Measurements from ENCODE around the gene MDK.

- TF ChIP-seq CTCF (IDR thresholded peaks at IDR 0.05) (no peak), EP300 (IDR thresholded peaks at IDR 0.05; ENCODE audit: low read depth) (no peak)
Observed at GRCh38 chr11:46386005-46386578, 4.6 kb downstream of the MDK start.

Data from transverse colon (tissue), 3 donors.